ENCODE measurements around the gene CCR8. TPM values are rescaled to one million over a fixed set of nuclear protein-coding genes. Genes with fewer than 3 reads are reported as not detected.

CCR8 gene
- total RNA-seq, 1 experiment from 2014 or later = not detected

GRCh38 chr3:39372833-39373232 lies 43.3 kb downstream of the CCR8 start:
- intact Hi-C loops (cut with micrococcal nuclease) = no loop called here
- no peaks in the 10 kb centered on the region for H3F3A ChIP-seq (ENCODE audit: low read length, unreplicated experiment)
- DNase-seq = no peak
- H3K36me3 ChIP-seq (ENCODE audit: low read depth, low read length) = no peaks in the 10 kb centered on the region
- ChIA-PET CTCF (no interaction called here), POLR2A (ENCODE audit: unreplicated experiment) (no interaction called here)
- no TSS peak for BruUV-seq (replicated peaks)
- peaks cover 7% of the 10 kb centered on the region for H3K27me3 ChIP-seq (ENCODE audit: low read length)
- H3K79me2 ChIP-seq (ENCODE audit: low read length) = no peaks in the 10 kb centered on the region
- no peak overlapping the region for H2AFZ ChIP-seq (ENCODE audit: low read length)
- no peaks in the 10 kb centered on the region for H3K9me2 ChIP-seq (replicated peaks; ENCODE audit: low read length)
- H3K4me3 ChIP-seq (ENCODE audit: low read length) = no peak overlapping the region
- no peaks in the 10 kb centered on the region for H3K4me1 ChIP-seq (ENCODE audit: insufficient read depth, low read length)
- no peak overlapping the region for H3K27ac ChIP-seq (ENCODE audit: low read length)
- TF ChIP-seq EZH2phosphoT487 (IDR thresholded peaks at IDR 0.05; ENCODE audit: borderline replicate concordance, low read length) (no peak), CTCF (conservative IDR thresholded peaks at IDR 0.05; ENCODE audit: low read depth, low read length) (no peak), EZH2 (IDR thresholded peaks at IDR 0.05; ENCODE audit: low read length, unreplicated experiment) (no peak)
- ATAC-seq = no peak
- no peak overlapping the region for H3K4me2 ChIP-seq (ENCODE audit: low read length)
- H3K9me3 ChIP-seq (ENCODE audit: low read length) = no peaks in the 10 kb centered on the region
- no peaks in the 10 kb centered on the region for H4K20me1 ChIP-seq (ENCODE audit: low read length)
- H3K9ac ChIP-seq (ENCODE audit: low read length) = no peak overlapping the region

GRCh38 chr3:39376959-39377634 lies 47.6 kb downstream of the CCR8 start:
- ATAC-seq = no peak
- POLR2A ChIA-PET (ENCODE audit: unreplicated experiment) = no interaction called here
- no peak for DNase-seq
- H3K9me2 ChIP-seq (replicated peaks; ENCODE audit: low read length) = no peaks in the 10 kb centered on the region
- H3K4me1 ChIP-seq (ENCODE audit: insufficient read depth, low read length) = no peaks in the 10 kb centered on the region
- no peak overlapping the region for H3K27ac ChIP-seq (ENCODE audit: low read length)
- H3K79me2 ChIP-seq (ENCODE audit: low read length) = no peaks in the 10 kb centered on the region
- H3K27me3 ChIP-seq (ENCODE audit: low read length) = peaks cover 7% of the 10 kb centered on the region
- H3K4me2 ChIP-seq (ENCODE audit: low read length) = no peak overlapping the region
- H4K20me1 ChIP-seq (ENCODE audit: low read length) = no peaks in the 10 kb centered on the region
- intact Hi-C loops (cut with micrococcal nuclease) = no loop called here
- H3K9ac ChIP-seq (ENCODE audit: low read length) = no peak overlapping the region
- no peak overlapping the region for H3K4me3 ChIP-seq (ENCODE audit: low read length)
- TF ChIP-seq EZH2 (IDR thresholded peaks at IDR 0.05; ENCODE audit: low read length, unreplicated experiment) (no peak), CTCF (conservative IDR thresholded peaks at IDR 0.05; ENCODE audit: low read depth, low read length) (no peak), EZH2phosphoT487 (IDR thresholded peaks at IDR 0.05; ENCODE audit: borderline replicate concordance, low read length) (no peak)
- H3K36me3 ChIP-seq (ENCODE audit: low read depth, low read length) = no peaks in the 10 kb centered on the region
- no peaks in the 10 kb centered on the region for H3F3A ChIP-seq (ENCODE audit: low read length, unreplicated experiment)
- CTCF ChIA-PET = no interaction called here
- no TSS peak for BruUV-seq (replicated peaks)
- no peaks in the 10 kb centered on the region for H3K9me3 ChIP-seq (ENCODE audit: low read length)
- H2AFZ ChIP-seq (ENCODE audit: low read length) = no peak overlapping the region

GRCh38 chr3:39378088-39378487 lies 48.6 kb downstream of the CCR8 start:
- Histone ChIP-seq H3K79me2 (ENCODE audit: low read length) (no peaks in the 10 kb centered on the region), H2AFZ (ENCODE audit: low read length) (no peak overlapping the region), H4K20me1 (ENCODE audit: low read length) (no peaks in the 10 kb centered on the region), H3K9me3 (ENCODE audit: low read length) (no peaks in the 10 kb centered on the region), H3K9ac (ENCODE audit: low read length) (no peak overlapping the region), H3K27me3 (ENCODE audit: low read length) (peaks cover 7% of the 10 kb centered on the region), H3F3A (ENCODE audit: low read length, unreplicated experiment) (no peaks in the 10 kb centered on the region), H3K4me3 (ENCODE audit: low read length) (no peak overlapping the region), H3K4me2 (ENCODE audit: low read length) (no peak overlapping the region), H3K36me3 (ENCODE audit: low read depth, low read length) (no peaks in the 10 kb centered on the region), H3K27ac (ENCODE audit: low read length) (no peak overlapping the region), H3K4me1 (ENCODE audit: insufficient read depth, low read length) (peaks cover 7% of the 10 kb centered on the region), H3K9me2 (replicated peaks; ENCODE audit: low read length) (no peaks in the 10 kb centered on the region)
- peak; percentile 91 for TF ChIP-seq CTCF (conservative IDR thresholded peaks at IDR 0.05; ENCODE audit: low read depth, low read length)
- TF ChIP-seq EZH2 (IDR thresholded peaks at IDR 0.05; ENCODE audit: low read length, unreplicated experiment) = no peak
- intact Hi-C loops (cut with micrococcal nuclease) = loop anchor here (1.0 to 2.0 kb wide), 2 partner anchors 85 to 189 kb away; no protein-coding TSS in a partner anchor
- DNase-seq = peak; percentile 78
- peak; percentile 91 for ATAC-seq
- POLR2A ChIA-PET (ENCODE audit: unreplicated experiment) = no interaction called here
- BruUV-seq (replicated peaks) = no TSS peak
- CTCF ChIA-PET = interaction anchor here (1.1 kb wide), 3 partner anchors 83 to 90 kb away, joined by 4 to 8 read pairs (median 5); no protein-coding TSS in a partner anchor

Data from PC-3 (cell line).